Endothelial cell of umbilical vein (primary cell): Measurements from ENCODE around the gene TADA2B. TPM values are rescaled to one million over a fixed set of nuclear protein-coding genes. Genes with fewer than 3 reads are reported as not detected.

ENCODE experiments used
- BruUV-seq: library from RNA; stranded (reverse); fragments of 400-500 nt; replicated peaks from 2 replicates; lab custom pipeline; 2021; lab: Mats Ljungman, UMichigan
- CTCF ChIA-PET: fragments of 300-600, 350-600 bp; sonication (Branson Sonifier 250); formaldehyde crosslinking; loops from one replicate; lab custom pipeline; 2021; ENCODE audit warnings: antibody characterized with exemption, inconsistent platforms; lab: Charles Lee
- POLR2A ChIA-PET: fragments of 300-600, 350-600 bp; sonication (Branson Sonifier 250); formaldehyde crosslinking; loops from one replicate; lab custom pipeline; 2021; ENCODE audit warnings: antibody characterized with exemption, inconsistent platforms; lab: Charles Lee
- DNase-seq: peaks from one replicate; pipeline ENCODE4 v3.0.0-alpha.2; 2011; ENCODE audit warnings: low read depth, low spot score
- FAIRE-seq: peaks from 2 replicates; lab custom pipeline; 2011; peaks lifted over from hg19 to GRCh38; lab: Jason Lieb, UNC
- H2AFZ ChIP-seq: 2 replicates; pipeline ENCODE4 v1.6.0; 2012; ENCODE audit warnings: low read depth, low read length, control low read depth, inconsistent platforms
- H3K27ac ChIP-seq: 2 replicates; pipeline ENCODE4 v1.5.1; 2011; ENCODE audit warnings: low read depth, mild to moderate bottlenecking, control low read depth, low read length, moderate library complexity; ENCODE audit not compliant: insufficient read depth
- H3K27me3 ChIP-seq, 2 experiments: 2 replicates each; pipeline versions ENCODE4 v1.6.0 to v1.6.1; 2011; ENCODE audit warnings: low read length in 2 of 2, mixed read lengths in 1 of 2; ENCODE audit not compliant: control insufficient read depth in 2 of 2, insufficient read depth in 2 of 2
- H3K36me3 ChIP-seq, 2 experiments: 2 replicates in 1 of 2; 3 replicates in 1 of 2; pipeline ENCODE4 v1.5.1; 2011; ENCODE audit warnings: low read length in 2 of 2, mild to moderate bottlenecking in 1 of 2, moderate library complexity in 1 of 2; ENCODE audit not compliant: control insufficient read depth in 2 of 2, insufficient read depth in 2 of 2; ENCODE audit errors: extremely low read depth in 1 of 2
- H3K4me1 ChIP-seq: 3 replicates; pipeline ENCODE4 v1.5.1; 2011; ENCODE audit warnings: mild to moderate bottlenecking, low read length; ENCODE audit not compliant: control insufficient read depth, insufficient read depth; ENCODE audit errors: extremely low read depth
- H3K4me2 ChIP-seq: 2 replicates; pipeline ENCODE4 v1.6.1; 2011; ENCODE audit warnings: low read length, control low read depth, mixed read lengths; ENCODE audit not compliant: insufficient read depth
- H3K4me3 ChIP-seq, 3 experiments: fragments of 200-600 bp in 1 of 3; sonication (generic), shearing (Covaris generic) in 1 of 3; replicated peaks in 1 of 3; 2 replicates each; pipeline ENCODE4 v1.5.1; 2011 to 2016; ENCODE audit warnings: control low read depth in 3 of 3, low read length in 3 of 3, mild to moderate bottlenecking in 2 of 3, inconsistent platforms in 1 of 3, low read depth in 1 of 3, moderate library complexity in 1 of 3; ENCODE audit not compliant: insufficient read depth in 1 of 3
- H3K79me2 ChIP-seq: 2 replicates; pipeline ENCODE4 v1.6.0; 2012; ENCODE audit warnings: low read length, inconsistent platforms; ENCODE audit not compliant: control insufficient read depth, insufficient read depth
- H3K9ac ChIP-seq: replicated peaks from 2 replicates; pipeline ENCODE3; 2011; ENCODE audit warnings: low read length, control low read depth; ENCODE audit not compliant: insufficient read depth; ENCODE audit errors: extremely low read depth
- H3K9me1 ChIP-seq: replicated peaks from 3 replicates; pipeline ENCODE4 v1.6.0; 2011; ENCODE audit warnings: mild to moderate bottlenecking, low read length; ENCODE audit not compliant: control insufficient read depth, insufficient read depth; ENCODE audit errors: extremely low read depth
- H3K9me3 ChIP-seq: replicated peaks from 2 replicates; pipeline ENCODE4 v1.5.1; 2012; ENCODE audit warnings: low read length, inconsistent platforms; ENCODE audit not compliant: control insufficient read depth, insufficient read depth
- H4K20me1 ChIP-seq: replicated peaks from 2 replicates; pipeline ENCODE3; 2011; ENCODE audit warnings: mild to moderate bottlenecking, low read length; ENCODE audit not compliant: control insufficient read depth, insufficient read depth; ENCODE audit errors: extremely low read depth
- EZH2 ChIP-seq: IDR thresholded peaks from 2 replicates; pipeline ENCODE4 v1.6.1; 2012; ENCODE audit warnings: borderline replicate concordance, low read depth, mild to moderate bottlenecking, moderate library complexity, low read length, inconsistent platforms; ENCODE audit not compliant: severe bottlenecking
- FOS ChIP-seq: IDR thresholded peaks from 2 replicates; pipeline ENCODE4 v1.6.1; 2011; ENCODE audit warnings: mild to moderate bottlenecking, low read length, moderate library complexity, borderline replicate concordance; ENCODE audit not compliant: insufficient read depth
- GATA2 ChIP-seq: IDR thresholded peaks from 2 replicates; pipeline ENCODE4 v1.7.0; 2011; ENCODE audit warnings: low read depth, mild to moderate bottlenecking, moderate library complexity, mixed read lengths, low read length; ENCODE audit not compliant: insufficient read length, insufficient read depth
- JUN ChIP-seq: IDR thresholded peaks from 2 replicates; pipeline ENCODE4 v1.6.1; 2011; ENCODE audit warnings: borderline replicate concordance, low read depth; ENCODE audit not compliant: insufficient read length, insufficient read depth
- MAX ChIP-seq: IDR thresholded peaks from 2 replicates; pipeline ENCODE4 v1.6.1; 2011; ENCODE audit not compliant: insufficient read depth, insufficient read length
- MYC ChIP-seq: IDR thresholded peaks from one replicate; pipeline ENCODE4 v1.6.1; 2011; ENCODE audit warnings: mild to moderate bottlenecking, low read depth, low read length
- POLR2A ChIP-seq: IDR thresholded peaks from 2 replicates; pipeline ENCODE4 v1.6.1; 2012; ENCODE audit warnings: low read depth, mild to moderate bottlenecking, control low read depth, low read length
- POLR2AphosphoS5 ChIP-seq: IDR thresholded peaks from 2 replicates; pipeline ENCODE4 v1.6.1; 2012; ENCODE audit warnings: low read depth, mild to moderate bottlenecking, control low read depth, low read length, moderate library complexity; ENCODE audit not compliant: insufficient read depth
- dilution Hi-C: fragments of 300-500 bp; cut with MboI; formaldehyde crosslinking; loops from one replicate; pipeline ENCODE4 v1.15.0; 2019; ENCODE audit warnings: low sequenced_read_pairs; ENCODE audit not compliant: extremely low pct_ligation_motif_present
- intact Hi-C: fragments of 100-400 bp; cut with micrococcal nuclease; formaldehyde crosslinking; loops from one replicate; pipeline ENCODE4 v1.10.0; 2022
- polyA plus RNA-seq, 4 experiments: library from polyadenylated mRNA; depleted of rRNA in 3 of 4; stranded (reverse) in 3 of 4; unstranded in 1 of 4; fragments of >200 nt; gene quantifications; 2 replicates each; pipeline versions ENCODE4 v1.2.1 to v1.2.3, GENCODE V29; 2011 to 2012; ENCODE audit warnings: missing spikeins in 1 of 4
- total RNA-seq: library from RNA; stranded (reverse); gene quantifications from 2 replicates; pipeline ENCODE4 v1.2.3, GENCODE V29; 2021
- TF ChIP-seq, protein P1 (sequence below), 2 donors: IDR thresholded peaks; 1 replicate in 1 of 2; 2 replicates in 1 of 2; pipeline ENCODE4 v1.5.1; 2011; ENCODE audit warnings: low read length in 2 of 2, mild to moderate bottlenecking in 2 of 2, moderate library complexity in 2 of 2, control low read depth in 1 of 2, inconsistent platforms in 1 of 2, low read depth in 1 of 2; ENCODE audit not compliant: insufficient read depth in 1 of 2; ENCODE audit errors: extremely low read depth in 1 of 2

Gene TADA2B
- total and polyA plus RNA-seq, 2 donors (not counting 3 experiments of a cell fraction or from before 2014, with no cell fraction given): 5.5 to 11.5 TPM

DNA sequence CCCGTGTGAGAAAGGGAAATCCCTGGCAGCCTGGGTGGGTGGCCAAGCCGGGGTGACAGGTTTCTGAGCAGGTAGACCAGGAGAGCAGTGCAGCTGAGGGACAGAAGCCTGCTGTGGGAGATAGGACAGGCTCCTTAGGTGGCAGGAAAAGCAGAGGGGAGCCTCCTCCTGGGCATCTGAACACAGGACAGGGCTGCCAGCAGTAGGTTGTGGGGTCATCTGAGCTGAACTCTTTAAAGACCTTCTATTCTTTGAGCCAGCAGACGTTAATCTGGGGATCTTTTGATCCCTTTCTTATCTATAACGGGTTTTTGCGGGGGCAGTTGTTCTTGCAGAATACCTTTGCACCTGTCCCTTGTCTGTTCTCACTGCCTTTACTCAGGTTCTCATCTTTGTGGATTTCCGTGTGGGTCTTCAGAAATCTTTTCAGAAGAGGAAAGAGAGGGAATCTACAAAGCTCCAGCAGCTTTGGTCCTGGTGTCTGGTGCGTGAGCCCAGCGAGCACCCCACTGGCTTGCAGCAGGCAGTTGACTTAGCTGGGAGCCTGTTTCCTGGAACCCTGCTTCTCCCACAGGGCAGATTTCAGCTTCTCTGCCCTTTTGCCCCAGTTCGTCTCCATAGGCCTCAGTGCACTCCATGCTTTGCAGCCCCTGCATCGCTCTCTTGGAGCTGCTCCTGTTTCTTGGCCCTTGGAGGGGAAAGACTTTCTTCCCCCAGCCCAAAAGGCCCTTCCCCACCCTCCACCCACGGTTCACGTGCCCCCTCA lies 35.8 kb upstream of the TADA2B start:
- Histone ChIP-seq H3K79me2 (no peaks in the 10 kb centered on the region), H4K20me1 (no peaks in the 10 kb centered on the region), H3K36me3 (peaks cover 3 to 10% of the 10 kb centered on the region in 2 experiments), H3K9me3 (no peaks in the 10 kb centered on the region), H3K9ac (no peak overlapping the region), H3K27me3 (no peaks in the 10 kb centered on the region), H3K4me1 (no peaks in the 10 kb centered on the region), H3K9me1 (no peaks in the 10 kb centered on the region), H2AFZ (no peak overlapping the region), H3K4me2 (no peak overlapping the region), H3K4me3 (no peak overlapping the region), H3K27ac (no peak overlapping the region)
- TF ChIP-seq, protein P1, sequence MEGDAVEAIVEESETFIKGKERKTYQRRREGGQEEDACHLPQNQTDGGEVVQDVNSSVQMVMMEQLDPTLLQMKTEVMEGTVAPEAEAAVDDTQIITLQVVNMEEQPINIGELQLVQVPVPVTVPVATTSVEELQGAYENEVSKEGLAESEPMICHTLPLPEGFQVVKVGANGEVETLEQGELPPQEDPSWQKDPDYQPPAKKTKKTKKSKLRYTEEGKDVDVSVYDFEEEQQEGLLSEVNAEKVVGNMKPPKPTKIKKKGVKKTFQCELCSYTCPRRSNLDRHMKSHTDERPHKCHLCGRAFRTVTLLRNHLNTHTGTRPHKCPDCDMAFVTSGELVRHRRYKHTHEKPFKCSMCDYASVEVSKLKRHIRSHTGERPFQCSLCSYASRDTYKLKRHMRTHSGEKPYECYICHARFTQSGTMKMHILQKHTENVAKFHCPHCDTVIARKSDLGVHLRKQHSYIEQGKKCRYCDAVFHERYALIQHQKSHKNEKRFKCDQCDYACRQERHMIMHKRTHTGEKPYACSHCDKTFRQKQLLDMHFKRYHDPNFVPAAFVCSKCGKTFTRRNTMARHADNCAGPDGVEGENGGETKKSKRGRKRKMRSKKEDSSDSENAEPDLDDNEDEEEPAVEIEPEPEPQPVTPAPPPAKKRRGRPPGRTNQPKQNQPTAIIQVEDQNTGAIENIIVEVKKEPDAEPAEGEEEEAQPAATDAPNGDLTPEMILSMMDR (IDR thresholded peaks at IDR 0.05; ENCODE audit: extremely low read depth in 1 of 2, insufficient read depth in 1 of 2, low read depth in 1 of 2, low read length in 2 of 2): no peak
- TF ChIP-seq GATA2: no peak
- TF ChIP-seq POLR2A: no peak
- TF ChIP-seq JUN: no peak
- no peak for TF ChIP-seq MAX
- TF ChIP-seq FOS: no peak
- no peak for TF ChIP-seq POLR2AphosphoS5
- no peak for TF ChIP-seq EZH2
- no peak for TF ChIP-seq MYC
- CTCF ChIA-PET: interaction anchor here (1.5 to 1.7 kb wide), 3 partner anchors 9 to 287 kb away, joined by 3 to 5 read pairs (median 4); no protein-coding TSS in a partner anchor
- dilution Hi-C loops (no loop called here), intact Hi-C loops (no loop called here)
- BruUV-seq: no TSS peak
- no peak for FAIRE-seq
- POLR2A ChIA-PET: no interaction called here
- no peak for DNase-seq
